UCSD-AML1 (cell line): ENCODE data around the gene CAMK1.

Source experiments
- DNase-seq: peaks from one replicate; lab custom pipeline; 2025; ENCODE audit not compliant: unreplicated experiment; lab: John Stamatoyannopoulos, UW

CAMK1 gene

GRCh38 chr3:9793161-9793781, 23.5 kb upstream of the CAMK1 start:
- DNase-seq = peak; percentile 72

GRCh38 chr3:9792405-9793160, 22.8 kb upstream of the CAMK1 start, which contains the start of the genes ARPC4 and TADA3:
Gene ARPC4, plus strand, starts transcription at chr3:9793082. Its CDS starts 40 bp downstream, at chr3:9793122.
Gene TADA3, minus strand, starts transcription at chr3:9792473. Its CDS starts 1,007 bp downstream, at chr3:9791466.
- peak; percentile 96 for DNase-seq

- no peak for DNase-seq
Measured at GRCh38 chr3:9791790-9792404, 22.1 kb upstream of the CAMK1 start.

GRCh38 chr3:9791127-9791526, 21.4 kb upstream of the CAMK1 start:
- no peak for DNase-seq

- no peak for DNase-seq
Measured at GRCh38 chr3:9787714-9788113, 18.0 kb upstream of the CAMK1 start.

- DNase-seq = peak; percentile 26
Measured at GRCh38 chr3:9786825-9787669, 17.3 kb upstream of the CAMK1 start.

- DNase-seq = no peak
Measured at GRCh38 chr3:9786209-9786739, 16.5 kb upstream of the CAMK1 start.

- no peak for DNase-seq
Measured at GRCh38 chr3:9785602-9786001, 15.9 kb upstream of the CAMK1 start.

- DNase-seq = no peak
Measured at GRCh38 chr3:9784965-9785364, 15.2 kb upstream of the CAMK1 start.

- DNase-seq = no peak
Measured at GRCh38 chr3:9783954-9784353, 14.2 kb upstream of the CAMK1 start.

GRCh38 chr3:9782770-9783169, 13.0 kb upstream of the CAMK1 start:
- DNase-seq = no peak

- no peak for DNase-seq
Measured at GRCh38 chr3:9781978-9782603, 12.3 kb upstream of the CAMK1 start.

GRCh38 chr3:9781551-9781950, 11.8 kb upstream of the CAMK1 start:
- no peak for DNase-seq

GRCh38 chr3:9780910-9781309, 11.2 kb upstream of the CAMK1 start:
- no peak for DNase-seq

- DNase-seq = no peak
Measured at GRCh38 chr3:9780458-9780812, 10.7 kb upstream of the CAMK1 start.

GRCh38 chr3:9779721-9780457, 10.1 kb upstream of the CAMK1 start:
- peak; percentile 90 for DNase-seq

GRCh38 chr3:9779075-9779593, 9.4 kb upstream of the CAMK1 start:
- peak; percentile 51 for DNase-seq

GRCh38 chr3:9778143-9779074, 8.7 kb upstream of the CAMK1 start:
- no peak for DNase-seq

GRCh38 chr3:9777694-9778021, 7.9 kb upstream of the CAMK1 start:
- no peak for DNase-seq
